GM21619 (cell line): ENCODE measurements around the gene ZNF69.
A peak's percentile ranks its signal among the peaks of the same experiment; 100 is the strongest.
"Not testable (repeated sequence)": the region's sequence is repeated elsewhere in the genome, so short reads cannot be mapped to it uniquely, and the experiment has no call there.

Experiments
- ATAC-seq: cut with Tn5 transposase; IDR thresholded peaks from one replicate; pipeline ENCODE4 v1.9.1; 2021; ENCODE audit not compliant: unreplicated experiment

The ZNF69 gene

DNA sequence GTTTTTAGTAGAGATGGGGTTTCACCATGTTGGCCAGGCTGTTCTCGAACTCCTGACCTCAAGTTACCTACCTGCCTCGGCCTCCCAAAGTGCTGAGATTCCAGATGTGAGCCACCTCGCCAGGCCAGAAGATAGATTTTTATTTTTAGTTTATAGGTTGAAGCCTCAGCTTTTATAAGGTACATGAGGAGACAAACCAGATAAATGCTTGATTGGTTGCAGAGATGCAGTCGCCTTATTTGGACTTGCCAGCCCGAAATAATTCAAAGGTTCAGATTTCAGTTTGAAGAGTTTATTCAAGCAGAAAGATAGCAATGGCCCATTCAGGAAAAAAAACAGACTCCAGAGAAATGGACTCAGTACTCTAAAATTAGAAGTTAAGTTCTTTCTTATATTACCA lies 3.1 kb downstream of the ZNF69 start:
- ATAC-seq = no peak

DNA sequence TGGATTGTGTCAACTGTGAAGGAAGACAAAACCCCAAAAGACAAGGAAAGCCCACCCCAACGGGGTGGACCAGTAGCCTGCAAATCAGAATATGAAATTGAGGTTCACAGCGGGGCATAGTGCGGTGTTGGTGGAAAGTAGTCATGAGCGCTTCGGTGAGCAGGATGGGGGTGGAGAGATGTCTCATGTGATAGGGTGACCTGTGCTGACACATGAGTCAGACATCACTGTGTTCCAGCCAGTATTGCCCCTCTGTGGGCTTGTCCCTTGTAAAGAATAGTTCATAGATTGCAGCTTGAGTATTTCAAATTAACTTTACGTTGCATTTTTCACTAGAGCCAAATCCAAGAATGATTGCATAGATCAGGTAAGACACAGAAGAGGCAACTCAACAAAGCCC lies 7.3 kb downstream of the ZNF69 start:
- ATAC-seq = no peak

DNA sequence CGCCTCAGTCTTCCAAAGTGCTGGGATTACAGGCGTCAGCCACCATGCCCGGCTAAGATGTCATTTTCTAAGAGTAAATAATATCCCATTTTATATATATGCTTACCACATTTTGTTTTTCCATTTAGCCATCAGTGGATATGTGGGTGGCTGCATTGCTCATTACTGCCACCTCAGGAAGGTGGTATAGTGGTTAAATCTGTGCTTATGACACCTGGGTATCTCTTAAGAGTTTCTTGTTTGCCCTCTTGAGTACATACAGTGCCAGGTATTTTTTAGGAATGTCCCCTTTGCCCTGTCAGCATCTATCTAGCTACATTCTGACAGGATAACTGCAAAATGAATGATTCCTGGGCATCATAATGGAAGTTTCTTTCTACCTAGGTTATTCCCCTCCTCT lies 14.6 kb downstream of the ZNF69 start:
- no peak for ATAC-seq

DNA sequence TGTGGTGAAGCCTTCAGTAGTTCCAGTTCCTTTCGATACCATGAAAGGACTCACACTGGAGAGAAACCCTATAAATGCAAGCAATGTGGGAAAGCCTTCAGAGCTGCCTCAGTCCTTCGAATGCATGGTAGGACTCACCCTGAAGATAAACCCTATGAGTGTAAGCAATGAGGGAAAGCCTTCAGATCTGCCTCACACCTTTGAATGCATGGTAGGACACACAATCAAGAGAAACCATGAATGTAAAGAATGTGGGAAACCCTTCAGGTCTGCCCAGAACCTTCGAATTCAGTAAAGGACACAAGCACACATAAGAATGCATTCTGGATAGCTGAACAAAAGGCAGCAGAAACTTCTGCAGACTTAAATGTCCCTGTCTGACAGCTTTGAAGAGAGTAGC lies 18.3 kb downstream of the ZNF69 start:
- ATAC-seq = no peak

DNA sequence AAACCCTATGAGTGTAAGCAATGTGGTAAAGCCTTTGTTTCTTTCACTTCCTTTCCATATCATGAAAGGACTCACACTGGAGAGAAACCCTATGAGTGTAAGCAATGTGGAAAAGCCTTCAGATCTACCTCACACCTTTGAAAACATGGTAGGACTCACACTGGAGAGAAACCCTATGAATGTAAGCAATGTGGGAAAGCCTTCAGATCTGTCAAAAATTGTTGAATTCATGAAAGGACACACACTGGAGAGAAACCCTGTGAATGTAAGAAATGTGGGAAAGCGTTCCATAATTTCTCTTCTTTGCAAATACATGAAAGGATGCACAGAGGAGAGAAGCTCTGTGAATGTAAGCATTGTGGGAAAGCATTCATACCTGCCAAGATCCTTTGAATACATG lies 24.4 kb downstream of the ZNF69 start:
- not testable (repeated sequence) for ATAC-seq

DNA sequence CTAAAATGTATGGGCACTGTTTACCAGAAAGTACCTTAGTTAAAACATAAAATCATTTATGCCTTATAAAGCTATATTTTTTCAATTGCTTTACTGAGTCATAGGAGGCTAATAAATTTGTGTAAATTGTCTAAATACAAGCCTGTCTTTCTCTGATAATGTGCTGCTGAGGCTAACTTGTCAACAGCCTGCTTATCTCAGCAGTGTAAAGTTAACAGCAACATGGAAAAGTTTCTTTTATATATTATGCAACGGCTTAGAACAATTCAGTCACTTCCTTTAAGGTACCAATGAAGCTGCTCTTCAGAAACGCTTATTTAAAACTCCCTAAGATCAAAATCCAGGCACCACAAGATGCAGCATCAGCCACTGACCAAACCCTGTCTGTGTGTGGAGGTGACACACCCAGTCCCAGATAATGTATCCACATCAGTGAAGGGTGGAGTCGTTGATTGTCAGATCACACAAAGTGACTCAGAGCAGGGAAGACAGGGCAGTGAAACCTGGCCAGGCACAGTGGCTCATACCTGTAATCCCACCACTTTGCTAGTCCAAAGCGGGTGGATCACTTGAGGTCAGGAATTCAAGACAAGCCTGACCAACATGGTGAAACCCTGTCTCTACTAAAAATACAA lies 27.0 kb downstream of the ZNF69 start:
- not testable (repeated sequence) for ATAC-seq

DNA sequence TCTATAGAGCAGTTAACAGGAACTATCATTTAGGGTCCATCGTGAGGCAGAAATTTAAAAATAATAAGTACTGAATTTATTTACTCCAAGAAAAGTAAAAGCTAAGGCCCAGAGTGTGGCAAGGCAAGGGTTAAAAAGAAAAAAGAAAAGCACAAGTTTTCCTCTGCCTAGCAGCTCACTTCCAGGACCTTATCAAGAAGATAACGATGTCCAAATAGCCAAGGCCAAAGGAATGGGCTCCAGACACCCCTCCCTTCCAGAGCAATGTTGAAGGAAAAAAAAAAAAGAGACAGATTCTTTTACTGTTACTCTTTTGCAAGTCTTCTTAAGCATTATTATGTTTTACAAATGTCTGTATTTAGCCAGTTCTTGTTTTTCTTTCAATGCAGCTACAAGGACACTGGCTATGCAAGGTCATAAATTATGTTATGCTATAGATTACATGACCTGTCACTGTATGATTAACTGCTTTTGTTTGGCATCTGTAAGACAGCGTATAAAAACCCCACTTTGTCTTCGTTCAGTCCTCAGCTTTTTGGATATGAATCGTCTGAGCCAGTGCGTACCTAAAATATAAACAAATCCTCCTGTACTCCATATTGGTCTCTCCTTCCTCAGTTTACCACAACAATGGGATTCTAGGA lies 34.4 kb downstream of the ZNF69 start:
- no peak for ATAC-seq

DNA sequence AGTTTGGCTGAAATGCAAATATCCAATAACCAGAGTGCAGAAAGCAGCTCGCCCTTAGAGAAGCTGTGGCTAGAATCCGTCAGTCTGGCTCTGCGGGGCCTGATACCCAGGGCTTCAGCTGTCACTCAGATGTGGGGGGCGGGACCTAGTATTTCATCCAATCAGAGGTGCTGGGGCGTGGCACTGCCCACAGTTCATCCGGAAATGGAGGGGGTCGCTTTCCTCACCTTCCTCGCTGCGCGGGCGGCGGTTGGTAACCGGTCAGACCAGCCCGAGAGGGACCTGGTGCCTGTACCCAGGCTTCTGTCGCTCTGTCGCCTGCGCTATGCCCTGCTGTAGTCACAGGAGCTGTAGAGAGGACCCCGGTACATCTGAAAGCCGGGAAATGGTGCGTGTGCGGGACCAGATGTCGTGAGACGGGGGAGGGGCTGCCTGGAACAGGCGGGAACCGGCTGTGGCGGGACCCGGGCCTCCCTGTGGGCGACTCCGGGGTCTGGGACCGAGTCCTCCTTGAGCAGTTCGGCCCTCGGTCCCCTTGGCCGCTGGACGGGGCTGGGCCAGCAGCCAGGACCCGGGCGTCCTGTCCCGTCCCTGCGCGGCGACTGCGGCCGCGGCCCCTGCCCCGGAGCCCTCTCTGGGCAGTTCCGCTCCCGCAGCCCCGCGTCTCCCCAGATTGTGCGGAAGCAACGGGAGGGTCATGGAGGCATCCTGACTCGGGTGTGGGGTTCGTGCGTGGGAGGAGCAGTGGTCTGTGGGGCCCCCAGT lies 37.5 kb downstream of the ZNF69 start, which contains the start of gene ZNF700:
Gene ZNF700 (plus strand): TSS at position 222 of the 765 bp plus-strand sequence. CDS start 104 bp downstream, at position 326.
- peak; percentile 83 for ATAC-seq

DNA sequence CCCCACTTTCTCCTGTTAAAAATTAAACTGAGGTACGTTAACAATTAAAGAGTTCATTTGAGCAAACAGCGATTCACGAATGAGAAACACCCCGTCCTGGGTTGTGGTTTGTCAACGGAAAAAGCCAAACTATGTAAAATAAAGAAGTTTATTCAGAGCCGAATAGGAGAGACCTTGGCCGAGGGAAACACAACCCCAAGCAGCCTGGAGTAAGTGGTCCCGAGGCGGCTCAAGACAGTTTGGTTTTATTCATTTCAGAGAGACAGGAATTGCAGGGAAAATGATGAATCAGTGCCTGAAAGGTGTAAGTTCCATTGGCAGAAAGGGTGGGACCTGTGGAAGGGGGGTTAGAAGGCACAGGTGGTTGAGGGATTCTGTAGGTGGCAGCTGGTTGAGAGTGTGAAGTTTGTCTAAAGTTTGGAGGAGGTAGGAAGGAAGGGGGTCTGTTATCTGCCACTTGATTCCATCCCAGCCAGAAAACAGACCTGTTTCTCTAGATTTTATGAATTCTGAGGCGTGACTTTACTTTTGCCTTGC lies 38.1 kb downstream of the ZNF69 start:
- ATAC-seq = not testable (repeated sequence)

DNA sequence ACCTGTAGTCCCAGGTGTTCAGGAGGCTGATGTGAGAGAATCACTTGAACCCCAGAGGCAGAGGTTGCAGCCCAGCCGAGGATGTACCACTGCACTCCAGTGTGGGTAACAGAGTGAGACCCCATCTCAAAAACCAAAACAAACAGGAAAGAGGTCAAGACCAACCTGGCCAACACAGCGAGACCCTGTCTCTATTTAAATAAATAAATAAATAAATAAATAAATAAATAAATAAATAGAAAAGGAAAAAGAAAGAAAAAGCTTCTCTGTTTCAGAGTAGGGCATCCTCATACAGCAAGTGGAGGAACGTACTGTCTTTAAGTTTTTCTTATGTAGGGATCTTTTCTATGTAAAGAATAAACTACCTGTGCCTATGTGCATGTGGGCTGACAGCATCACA lies 39.6 kb downstream of the ZNF69 start:
- ATAC-seq = no peak

DNA sequence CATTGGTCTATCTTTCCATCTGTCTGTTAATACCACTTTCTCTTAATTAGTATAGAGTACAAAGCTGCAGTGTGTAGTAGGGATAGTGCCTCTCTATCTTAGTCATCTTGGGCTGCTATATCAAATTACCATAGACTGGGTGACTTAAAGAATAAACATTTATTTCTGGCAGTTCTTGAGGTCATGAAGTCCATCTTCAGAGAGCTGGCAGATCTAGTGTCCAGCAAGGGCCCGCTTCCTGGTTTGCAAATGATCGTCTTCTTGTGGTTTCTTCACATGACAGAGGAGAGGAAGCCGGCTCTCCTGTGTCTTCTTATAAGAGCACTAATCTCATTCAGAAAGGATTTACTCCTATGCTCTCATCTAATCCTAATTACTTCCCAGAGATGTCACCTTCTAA lies 43.5 kb downstream of the ZNF69 start:
- no peak for ATAC-seq

DNA sequence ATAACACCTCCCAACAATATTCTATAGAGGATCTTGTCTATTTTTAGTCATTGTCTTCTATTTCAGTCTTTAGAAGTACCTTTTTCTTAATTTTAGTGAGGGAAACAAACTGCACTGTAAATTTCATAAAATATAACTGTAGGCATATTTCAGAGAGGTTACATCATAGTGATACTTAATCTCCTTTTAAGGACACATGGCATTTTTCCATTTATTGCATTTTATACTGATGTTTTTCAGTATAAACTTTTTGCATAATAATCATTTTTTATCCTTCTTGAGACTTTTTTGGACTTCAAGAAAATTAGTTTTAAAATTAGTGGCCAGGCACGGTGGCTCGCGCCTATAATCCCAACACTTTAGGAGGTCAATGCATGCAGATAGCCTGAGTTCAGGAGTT lies 43.9 kb downstream of the ZNF69 start:
- ATAC-seq = no peak

DNA sequence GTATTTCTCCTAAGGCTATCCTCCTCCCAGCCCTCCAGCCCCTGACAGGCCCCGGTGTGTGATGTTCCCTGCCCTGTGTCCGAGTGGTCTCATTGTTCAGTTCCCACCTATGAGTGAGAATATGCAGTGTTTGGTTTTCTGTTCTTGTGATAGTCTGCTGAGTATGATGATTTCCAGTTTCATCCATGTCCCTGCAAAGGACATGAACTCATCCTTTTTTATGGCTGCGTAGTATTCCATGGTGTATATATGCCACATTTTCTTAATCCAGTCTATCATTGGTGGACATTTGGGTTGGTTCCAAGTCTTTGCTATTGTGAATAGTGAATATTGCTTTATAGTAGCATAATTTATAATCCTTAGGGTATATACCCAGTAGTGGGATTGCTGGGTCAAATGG lies 48.2 kb downstream of the ZNF69 start:
- ATAC-seq = not testable (repeated sequence)

DNA sequence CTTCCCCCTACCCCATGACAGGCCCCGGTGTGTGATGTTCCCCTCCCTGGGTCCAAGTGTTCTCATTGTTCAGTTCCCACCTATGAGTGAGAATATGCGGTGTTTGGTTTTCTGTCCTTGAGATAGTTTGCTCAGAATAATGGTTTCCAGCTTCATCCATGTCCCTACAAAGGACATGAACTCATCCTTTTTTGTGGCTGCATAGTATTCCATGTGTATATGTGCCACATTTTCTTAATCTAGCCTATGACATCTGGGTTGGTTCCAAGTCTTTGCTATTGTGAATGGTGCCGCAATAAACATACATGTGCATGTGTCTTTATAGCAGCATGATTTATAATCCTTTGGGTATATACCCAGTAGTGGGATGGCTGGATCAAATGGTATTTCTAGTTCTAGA lies 50.8 kb downstream of the ZNF69 start:
- not testable (repeated sequence) for ATAC-seq

DNA sequence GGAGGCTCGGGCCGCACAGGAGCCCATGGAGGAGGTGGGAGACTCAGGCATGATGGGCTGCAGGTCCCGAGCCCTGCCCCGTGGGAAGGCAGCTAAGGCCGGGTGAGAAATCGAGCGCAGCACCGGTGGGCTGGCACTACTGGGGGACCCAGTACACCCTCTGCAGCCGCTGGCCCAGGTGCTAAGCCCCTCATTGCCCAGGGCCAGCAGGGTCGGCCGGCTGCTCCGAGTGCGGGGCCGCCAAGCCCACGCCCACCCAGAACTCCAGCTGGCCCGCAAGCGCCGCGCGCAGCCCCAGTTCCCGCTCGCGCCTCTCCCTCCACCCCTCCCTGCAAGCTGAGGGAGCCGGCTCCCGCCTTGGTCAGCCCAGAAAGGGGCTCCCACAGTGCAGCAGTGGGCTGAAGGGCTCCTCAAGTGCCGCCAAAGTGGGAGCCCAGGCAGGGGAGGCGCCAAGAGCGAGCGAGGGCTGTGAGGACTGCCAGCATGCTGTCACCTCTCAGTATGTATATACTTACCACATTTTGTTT lies 53.8 kb downstream of the ZNF69 start:
- not testable (repeated sequence) for ATAC-seq

DNA sequence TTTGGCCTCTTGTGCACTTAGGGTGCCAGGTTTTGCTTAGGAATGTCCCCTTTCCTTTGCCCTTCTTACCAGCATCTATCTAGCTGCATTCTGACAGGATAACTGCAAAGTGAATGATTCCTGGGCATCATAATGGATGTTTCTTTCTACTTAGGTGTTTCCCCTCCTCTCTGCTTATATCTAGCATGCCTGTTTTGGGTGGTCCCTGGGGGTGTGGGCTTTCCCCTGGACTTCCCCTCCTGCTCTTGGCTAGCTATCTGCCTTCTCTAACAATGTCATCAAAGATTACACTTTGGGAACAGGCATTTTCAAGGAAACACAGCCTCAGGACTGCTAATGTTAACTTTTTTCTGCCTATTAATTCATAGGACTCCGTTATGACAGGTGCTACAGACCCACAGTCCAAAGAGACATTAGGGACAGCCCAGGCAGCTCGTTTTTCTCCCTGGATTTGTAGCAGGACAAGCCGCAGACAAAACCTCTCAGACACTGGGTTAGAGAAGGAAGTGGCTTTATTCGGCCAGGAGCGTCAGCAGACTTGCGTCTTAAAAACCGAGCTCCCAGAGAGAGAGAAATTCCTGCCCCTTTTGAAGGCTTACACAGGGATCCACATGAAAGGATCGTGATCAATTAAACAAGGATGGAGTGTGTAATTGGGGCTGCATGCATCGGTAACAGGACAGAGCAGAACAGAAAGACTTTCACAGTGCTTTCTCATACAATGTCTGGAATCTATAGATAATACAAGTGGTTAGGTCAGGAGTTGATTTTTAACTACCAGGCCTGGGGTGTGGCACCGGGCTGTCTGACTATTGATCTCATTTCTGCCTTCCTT lies 54.6 kb downstream of the ZNF69 start:
- ATAC-seq = no peak

DNA sequence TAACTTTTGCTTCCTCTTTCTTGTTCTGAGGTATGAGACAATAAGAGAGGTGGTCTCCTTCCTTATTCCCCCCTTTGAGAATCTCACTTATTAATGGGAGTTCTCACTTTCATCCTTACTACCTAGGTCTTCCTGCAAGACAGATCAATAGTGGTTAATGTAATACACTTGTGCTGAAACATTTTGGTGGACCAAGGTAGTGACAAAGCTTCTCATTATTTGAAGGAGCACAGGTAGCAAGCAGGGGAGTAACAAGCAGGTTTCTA lies 55.2 kb downstream of the ZNF69 start:
- no peak for ATAC-seq

DNA sequence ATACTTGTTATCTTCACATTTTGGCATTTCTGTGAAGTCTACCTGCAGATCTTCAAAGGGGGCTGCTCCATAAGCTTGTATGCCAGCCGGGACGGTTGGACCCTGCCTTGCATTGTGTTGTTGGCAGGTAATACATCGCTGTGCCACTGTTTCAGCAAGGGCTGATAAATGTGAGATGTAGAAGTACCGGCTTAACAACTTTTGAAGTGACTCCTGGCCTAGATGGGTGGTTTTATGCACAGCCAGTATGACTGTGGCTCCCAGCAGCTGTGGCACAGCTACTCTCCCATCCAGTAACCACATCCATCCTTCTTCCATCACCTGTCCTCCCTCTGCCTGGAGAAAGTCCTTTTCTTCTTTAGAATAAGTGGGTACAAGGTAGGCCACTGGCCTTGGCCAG lies 57.1 kb downstream of the ZNF69 start:
- ATAC-seq = no peak

DNA sequence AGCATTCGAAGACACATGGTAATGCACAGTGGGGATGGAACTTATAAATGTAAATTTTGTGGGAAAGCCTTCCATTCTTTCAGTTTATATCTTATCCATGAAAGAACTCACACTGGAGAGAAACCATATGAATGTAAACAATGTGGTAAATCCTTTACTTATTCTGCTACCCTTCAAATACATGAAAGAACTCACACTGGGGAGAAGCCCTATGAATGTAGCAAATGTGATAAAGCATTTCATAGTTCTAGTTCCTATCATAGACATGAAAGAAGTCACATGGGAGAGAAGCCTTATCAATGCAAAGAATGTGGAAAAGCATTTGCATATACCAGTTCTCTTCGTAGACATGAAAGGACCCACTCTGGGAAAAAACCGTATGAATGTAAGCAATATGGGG lies 61.1 kb downstream of the ZNF69 start:
- ATAC-seq = no peak

DNA sequence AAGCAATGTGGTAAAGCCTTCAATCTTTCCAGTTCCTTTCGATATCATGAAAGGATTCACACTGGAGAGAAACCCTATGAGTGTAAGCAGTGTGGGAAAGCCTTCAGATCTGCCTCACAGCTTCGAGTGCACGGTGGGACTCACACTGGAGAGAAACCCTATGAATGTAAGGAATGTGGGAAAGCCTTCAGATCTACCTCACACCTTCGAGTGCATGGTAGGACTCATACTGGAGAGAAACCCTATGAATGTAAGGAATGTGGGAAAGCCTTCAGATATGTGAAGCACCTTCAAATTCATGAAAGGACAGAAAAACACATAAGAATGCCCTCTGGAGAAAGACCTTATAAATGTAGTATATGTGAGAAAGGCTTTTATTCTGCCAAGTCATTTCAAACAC lies 61.6 kb downstream of the ZNF69 start:
- ATAC-seq = no peak

DNA sequence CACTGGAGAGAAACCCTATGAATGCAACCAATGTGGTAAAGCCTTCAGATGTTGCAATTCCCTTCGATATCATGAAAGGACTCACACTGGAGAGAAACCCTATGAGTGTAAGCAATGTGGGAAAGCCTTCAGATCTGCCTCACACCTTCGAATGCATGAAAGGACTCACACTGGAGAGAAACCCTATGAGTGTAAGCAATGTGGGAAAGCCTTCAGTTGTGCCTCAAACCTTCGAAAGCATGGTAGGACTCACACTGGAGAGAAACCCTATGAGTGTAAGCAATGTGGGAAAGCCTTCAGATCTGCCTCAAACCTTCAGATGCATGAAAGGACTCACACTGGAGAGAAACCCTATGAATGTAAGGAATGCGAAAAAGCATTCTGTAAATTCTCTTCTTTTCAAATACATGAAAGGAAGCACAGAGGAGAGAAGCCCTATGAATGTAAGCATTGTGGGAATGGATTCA lies 62.1 kb downstream of the ZNF69 start:
- not testable (repeated sequence) for ATAC-seq
